Brain microvascular endothelial cell (primary cell): Measurements from ENCODE around the gene P3H2.

Experiments
- DNase-seq: peaks from one replicate; pipeline ENCODE4 v3.0.0-alpha.2; 2020
- H3K27ac ChIP-seq: fragments of 250-450 bp; sonication (Bioruptor Pico); 2 replicates; pipeline ENCODE4 v1.5.1; 2020; ENCODE audit warnings: mild to moderate bottlenecking, moderate library complexity
- H3K27me3 ChIP-seq: fragments of 250-450 bp; sonication (Bioruptor Pico); replicated peaks from 2 replicates; pipeline ENCODE4 v1.5.1; 2020; ENCODE audit warnings: mild to moderate bottlenecking
- H3K36me3 ChIP-seq: fragments of 250-450 bp; sonication (Bioruptor Pico); replicated peaks from 2 replicates; pipeline ENCODE4 v1.5.1; 2020; ENCODE audit warnings: mild to moderate bottlenecking
- H3K4me3 ChIP-seq: 2 replicates; pipeline ENCODE4 v1.5.1; 2011; ENCODE audit warnings: low read depth, mild to moderate bottlenecking, control low read depth, low read length, moderate library complexity
- in situ Hi-C: cut with HindIII; loops from 2 replicates; pipeline ENCODE4 v1.10.0; 2017; ENCODE audit warnings: low sequenced_read_pairs, low pct_ligation_motif_present
- TF ChIP-seq, protein P1 (sequence below): IDR thresholded peaks from 2 replicates; pipeline ENCODE4 v1.5.1; 2011; ENCODE audit warnings: low read depth, mild to moderate bottlenecking, moderate library complexity, low read length, control low read depth, inconsistent platforms; ENCODE audit errors: missing control alignments

P3H2 gene

DNA sequence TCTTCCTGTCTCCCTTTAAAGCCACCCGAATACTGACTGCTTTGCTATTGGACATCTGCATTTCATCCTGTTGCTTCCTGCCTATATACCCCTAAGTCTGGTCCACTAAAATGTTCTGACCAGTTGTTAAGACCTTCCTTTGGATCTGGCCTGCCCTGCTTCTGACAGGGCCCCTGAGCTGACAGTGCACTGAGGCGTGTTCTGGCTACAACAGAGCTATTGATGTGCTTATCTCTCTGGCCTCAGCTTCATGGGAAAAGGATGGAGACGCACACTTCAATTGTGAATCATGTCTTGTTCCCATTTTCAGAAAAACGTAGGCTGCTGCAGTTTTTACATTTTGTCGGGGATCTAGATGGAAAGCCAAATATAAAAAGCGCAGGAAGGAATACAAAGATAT lies 7.1 kb upstream of the P3H2 start:
- Histone ChIP-seq H3K36me3 (no peaks in the 10 kb centered on the region), H3K27me3 (no peaks in the 10 kb centered on the region), H3K27ac (no peak overlapping the region), H3K4me3 (no peak overlapping the region)
- in situ Hi-C loops, result no loop called here
- DNase-seq, result no peak
- TF ChIP-seq, protein P1, sequence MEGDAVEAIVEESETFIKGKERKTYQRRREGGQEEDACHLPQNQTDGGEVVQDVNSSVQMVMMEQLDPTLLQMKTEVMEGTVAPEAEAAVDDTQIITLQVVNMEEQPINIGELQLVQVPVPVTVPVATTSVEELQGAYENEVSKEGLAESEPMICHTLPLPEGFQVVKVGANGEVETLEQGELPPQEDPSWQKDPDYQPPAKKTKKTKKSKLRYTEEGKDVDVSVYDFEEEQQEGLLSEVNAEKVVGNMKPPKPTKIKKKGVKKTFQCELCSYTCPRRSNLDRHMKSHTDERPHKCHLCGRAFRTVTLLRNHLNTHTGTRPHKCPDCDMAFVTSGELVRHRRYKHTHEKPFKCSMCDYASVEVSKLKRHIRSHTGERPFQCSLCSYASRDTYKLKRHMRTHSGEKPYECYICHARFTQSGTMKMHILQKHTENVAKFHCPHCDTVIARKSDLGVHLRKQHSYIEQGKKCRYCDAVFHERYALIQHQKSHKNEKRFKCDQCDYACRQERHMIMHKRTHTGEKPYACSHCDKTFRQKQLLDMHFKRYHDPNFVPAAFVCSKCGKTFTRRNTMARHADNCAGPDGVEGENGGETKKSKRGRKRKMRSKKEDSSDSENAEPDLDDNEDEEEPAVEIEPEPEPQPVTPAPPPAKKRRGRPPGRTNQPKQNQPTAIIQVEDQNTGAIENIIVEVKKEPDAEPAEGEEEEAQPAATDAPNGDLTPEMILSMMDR, result no peak

DNA sequence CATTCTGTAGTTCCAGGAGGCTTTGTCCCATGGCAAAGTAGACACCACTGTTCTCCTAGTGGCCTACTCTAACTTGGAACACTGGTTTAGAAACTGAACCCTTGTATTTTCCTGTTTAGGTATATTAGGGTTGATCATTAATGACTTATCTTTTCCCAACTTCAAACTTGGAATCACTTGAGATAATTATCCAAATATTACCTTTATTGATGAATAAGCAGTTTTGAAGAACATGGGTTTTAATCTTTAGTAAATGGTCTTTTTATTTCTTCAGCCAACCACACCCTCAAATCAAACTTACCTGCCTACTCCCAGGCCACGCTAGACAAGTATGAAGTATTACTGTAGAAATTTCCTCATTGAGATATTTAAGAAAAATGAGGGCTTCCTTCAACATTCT lies 6.5 kb upstream of the P3H2 start:
- Histone ChIP-seq H3K27ac (no peak overlapping the region), H3K36me3 (no peaks in the 10 kb centered on the region), H3K4me3 (no peak overlapping the region), H3K27me3 (no peaks in the 10 kb centered on the region)
- in situ Hi-C loops, result no loop called here
- TF ChIP-seq, protein P1, result no peak
- DNase-seq, result no peak

DNA sequence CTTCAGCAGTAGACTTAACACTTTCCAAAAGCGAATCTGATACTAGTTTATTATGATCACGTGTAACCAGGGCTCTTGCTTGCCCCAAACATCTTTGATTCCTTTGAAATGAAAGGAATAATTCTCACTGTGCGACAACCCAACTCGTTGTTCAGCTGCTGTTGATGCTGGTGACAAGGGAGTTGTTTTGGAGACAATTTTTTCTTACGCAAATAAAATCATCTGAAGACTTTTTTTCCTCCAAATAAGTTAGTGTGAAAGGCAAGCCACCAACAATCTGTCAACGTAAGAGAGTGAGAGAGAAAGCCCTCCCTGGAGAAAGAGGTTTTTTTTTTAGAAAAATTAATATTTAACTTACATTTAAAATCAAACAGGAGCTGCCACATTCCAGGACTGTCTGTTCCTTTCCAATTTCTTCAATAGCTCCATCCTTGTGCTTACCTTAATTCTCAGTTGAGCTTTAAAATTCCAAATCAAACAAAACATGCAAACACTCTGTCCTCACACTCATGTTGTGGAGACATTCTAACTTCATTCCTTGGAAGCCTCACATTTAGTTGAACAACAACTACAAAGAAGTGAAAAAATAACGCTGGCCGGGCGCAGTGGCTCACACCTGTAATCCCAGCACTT lies 4.9 kb upstream of the P3H2 start:
- TF ChIP-seq, protein P1, result no peak
- in situ Hi-C loops, result no loop called here
- Histone ChIP-seq H3K27me3 (no peaks in the 10 kb centered on the region), H3K36me3 (no peaks in the 10 kb centered on the region), H3K4me3 (no peak overlapping the region), H3K27ac (no peak overlapping the region)
- DNase-seq, result no peak

DNA sequence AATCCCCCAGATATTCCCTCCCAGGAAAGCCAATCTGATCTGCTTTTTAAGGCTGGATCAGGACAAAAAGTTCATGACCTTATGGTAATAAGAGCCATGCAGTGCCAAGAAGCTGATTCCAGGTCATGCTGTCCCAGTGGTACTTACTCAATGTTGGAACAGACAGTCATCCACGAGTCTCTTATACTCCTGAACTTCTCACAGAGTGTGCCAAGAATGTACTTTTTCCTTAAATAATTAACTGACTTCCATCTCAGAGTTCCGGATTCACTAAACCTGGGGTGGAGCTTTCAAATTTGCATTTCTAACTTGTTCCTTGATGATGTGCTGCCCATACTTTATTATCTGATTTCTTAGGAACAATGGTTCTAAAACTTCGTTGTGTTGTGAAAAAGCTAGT lies 3.4 kb upstream of the P3H2 start:
- no peak overlapping the region for H3K4me3 ChIP-seq
- TF ChIP-seq, protein P1, result no peak
- no peaks in the 10 kb centered on the region for H3K27me3 ChIP-seq
- H3K27ac ChIP-seq, result no peak overlapping the region
- in situ Hi-C loops, result no loop called here
- H3K36me3 ChIP-seq, result no peaks in the 10 kb centered on the region
- DNase-seq, result no peak

DNA sequence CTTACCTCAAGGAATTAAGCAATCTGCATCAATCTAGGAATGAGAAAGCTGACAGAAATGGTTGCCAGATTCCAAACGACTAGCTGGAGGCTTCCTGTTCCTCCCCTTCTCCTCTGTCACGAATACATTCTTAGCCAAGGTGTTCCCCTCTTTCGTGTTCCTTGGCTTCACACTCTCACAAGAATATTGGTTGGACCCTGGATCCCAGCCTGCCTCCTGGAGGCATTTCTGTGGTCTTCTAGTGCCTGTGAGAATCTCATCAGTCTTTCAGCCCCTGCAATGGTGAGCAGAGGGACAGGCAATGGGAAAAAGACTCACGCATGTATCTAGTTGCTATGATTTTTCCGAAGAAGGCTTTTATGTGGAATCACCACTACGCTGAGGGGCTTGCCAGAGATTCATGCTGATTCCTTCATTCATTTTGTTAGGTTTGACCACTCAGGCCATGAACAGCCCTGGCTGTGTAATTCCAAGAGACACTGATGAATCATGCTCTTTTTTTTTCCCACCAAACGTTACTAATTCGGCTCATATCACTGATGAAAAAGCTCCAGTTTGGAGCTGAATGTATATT lies 1.6 kb upstream of the P3H2 start:
- peak overlapping the region; percentile 34 for H3K27ac ChIP-seq
- no peaks in the 10 kb centered on the region for H3K36me3 ChIP-seq
- no peak overlapping the region for H3K4me3 ChIP-seq
- DNase-seq, result peak; percentile 73
- no peaks in the 10 kb centered on the region for H3K27me3 ChIP-seq
- TF ChIP-seq, protein P1, result no peak
- in situ Hi-C loops, result no loop called here

DNA sequence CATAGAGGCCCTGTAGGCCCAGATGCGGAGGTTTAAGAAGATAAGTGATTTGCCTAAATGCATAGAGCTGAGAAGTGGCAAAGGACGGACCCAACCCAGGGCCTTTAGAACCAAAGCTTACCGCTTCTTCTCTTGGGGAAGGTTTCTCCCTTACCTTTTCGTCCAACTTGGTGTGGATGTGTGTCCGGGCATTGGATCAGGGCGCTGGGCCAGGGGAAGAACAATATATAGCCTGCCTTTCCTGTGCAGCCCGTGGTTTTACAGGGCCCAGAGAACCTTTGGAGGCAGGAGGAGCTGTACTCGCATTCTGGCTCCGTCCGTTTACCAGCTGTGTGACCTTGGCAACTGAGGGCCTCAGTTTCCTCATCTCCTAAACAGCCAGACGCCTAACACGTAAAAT lies 686 bp upstream of the P3H2 start:
- no peak overlapping the region for H3K4me3 ChIP-seq

More for the DNA sequence above, 686 bp upstream of the P3H2 start:
- in situ Hi-C loops, result no loop called here
- no peak for DNase-seq
- TF ChIP-seq, protein P1, result no peak
- no peak overlapping the region for H3K27ac ChIP-seq
- no peaks in the 10 kb centered on the region for H3K27me3 ChIP-seq
- H3K36me3 ChIP-seq, result no peaks in the 10 kb centered on the region
